GM23248 (cell line): ENCODE measurements around the gene SMAD5.

ENCODE experiments used
- EZH2 ChIP-seq: fragments of 200-600 bp; sonication (generic); IDR thresholded peaks from 2 replicates; pipeline ENCODE4 v1.6.1; 2018; ENCODE audit warnings: antibody characterized with exemption, mild to moderate bottlenecking; ENCODE audit not compliant: insufficient read depth, poor library complexity, severe bottlenecking
- EZH2phosphoT487 ChIP-seq: fragments of 200-600 bp; sonication (generic); IDR thresholded peaks from 2 replicates; pipeline ENCODE4 v1.6.1; 2018; ENCODE audit warnings: antibody characterized with exemption, moderate library complexity, mild to moderate bottlenecking, low read depth; ENCODE audit not compliant: insufficient read depth

DNA sequence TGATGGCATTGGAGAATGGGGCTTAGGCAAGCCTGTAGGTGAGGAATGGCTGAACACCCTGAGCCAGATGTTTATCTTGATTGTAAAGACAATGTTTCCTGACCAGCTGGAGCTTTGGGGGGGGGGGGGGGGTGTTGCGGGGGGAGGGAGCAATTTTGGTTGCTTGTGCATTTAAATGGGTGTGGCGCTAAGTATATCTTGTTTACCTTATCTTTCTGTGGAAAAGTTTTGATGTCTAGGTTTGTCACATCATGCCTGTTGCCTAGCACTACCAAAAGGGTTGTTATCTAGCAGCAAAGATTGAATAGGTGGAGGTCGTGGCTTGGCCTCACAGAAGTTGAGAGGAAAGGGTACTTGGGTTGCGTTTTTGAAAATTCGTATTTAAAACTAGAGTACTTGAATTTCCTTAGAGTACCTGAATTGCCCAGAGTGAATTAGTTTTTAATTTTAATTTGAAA, 1.3 kb downstream of the SMAD5 start:
- no peak for TF ChIP-seq EZH2phosphoT487
- no peak for TF ChIP-seq EZH2
